ENCODE measurements around the gene ATP6V0A4.
"Not testable (repeated sequence)": the region's sequence is repeated elsewhere in the genome, so short reads cannot be mapped to it uniquely, and the experiment has no call there.

The ATP6V0A4 gene

DNA sequence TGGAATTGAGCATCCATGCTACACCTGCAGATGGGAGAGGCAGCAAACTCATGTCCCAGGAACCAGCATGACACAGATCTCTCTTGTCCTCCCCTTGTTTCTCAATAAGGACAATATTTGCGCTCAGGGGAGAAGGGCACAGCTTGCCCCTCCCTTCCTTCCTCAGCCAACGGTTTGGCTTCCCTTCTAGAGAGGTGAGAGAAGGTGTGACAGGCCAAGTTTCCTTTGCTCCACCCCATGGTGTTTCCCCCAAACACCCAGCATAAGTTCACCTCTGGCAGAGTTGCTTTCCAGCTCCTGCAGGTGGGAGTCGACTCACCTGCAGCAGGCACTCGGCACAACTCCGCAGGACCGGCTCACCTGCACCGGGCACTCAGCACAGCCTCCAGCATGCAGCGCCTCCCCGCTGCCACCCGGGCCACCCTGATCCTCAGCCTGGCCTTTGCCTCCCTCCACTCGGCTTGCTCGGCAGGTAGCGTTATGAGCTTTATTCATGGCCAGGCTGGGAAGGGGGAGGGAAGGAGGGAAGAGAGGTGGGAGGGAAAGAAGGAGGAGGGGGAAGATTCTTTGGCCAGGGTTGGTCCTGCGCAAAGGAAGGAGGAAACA, at the start of gene ATP6V0A4, which contains the start of gene TMEM213:
Gene ATP6V0A4, minus strand, starts transcription at position 482 of the 606 bp plus-strand sequence. CDS start 26,949 bp downstream, outside the sequence.
Gene TMEM213, plus strand, starts transcription at position 280 of the 606 bp plus-strand sequence. Its CDS starts 111 bp downstream, at position 391.
- no peak for DNase-seq

DNA sequence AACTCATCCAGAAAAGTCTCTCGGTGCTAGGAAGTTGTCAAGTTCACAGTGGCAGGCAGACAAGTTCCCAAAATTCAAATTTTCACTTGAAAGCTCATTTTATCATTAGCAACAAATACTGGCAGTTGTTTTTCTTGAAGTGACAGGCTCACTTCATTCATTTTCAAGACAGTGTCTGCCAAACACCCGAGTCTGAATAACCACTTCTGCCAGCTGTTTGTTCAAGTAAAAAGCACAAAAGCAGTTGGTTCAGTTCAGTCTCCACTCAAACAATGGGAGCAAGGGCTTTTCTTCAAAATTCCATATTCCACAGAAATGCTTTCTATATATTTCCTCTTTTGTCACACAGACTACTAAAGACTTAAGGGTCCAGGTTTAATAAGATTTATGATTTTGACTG, 47.7 kb upstream of the ATP6V0A4 start:
- no peak for DNase-seq

DNA sequence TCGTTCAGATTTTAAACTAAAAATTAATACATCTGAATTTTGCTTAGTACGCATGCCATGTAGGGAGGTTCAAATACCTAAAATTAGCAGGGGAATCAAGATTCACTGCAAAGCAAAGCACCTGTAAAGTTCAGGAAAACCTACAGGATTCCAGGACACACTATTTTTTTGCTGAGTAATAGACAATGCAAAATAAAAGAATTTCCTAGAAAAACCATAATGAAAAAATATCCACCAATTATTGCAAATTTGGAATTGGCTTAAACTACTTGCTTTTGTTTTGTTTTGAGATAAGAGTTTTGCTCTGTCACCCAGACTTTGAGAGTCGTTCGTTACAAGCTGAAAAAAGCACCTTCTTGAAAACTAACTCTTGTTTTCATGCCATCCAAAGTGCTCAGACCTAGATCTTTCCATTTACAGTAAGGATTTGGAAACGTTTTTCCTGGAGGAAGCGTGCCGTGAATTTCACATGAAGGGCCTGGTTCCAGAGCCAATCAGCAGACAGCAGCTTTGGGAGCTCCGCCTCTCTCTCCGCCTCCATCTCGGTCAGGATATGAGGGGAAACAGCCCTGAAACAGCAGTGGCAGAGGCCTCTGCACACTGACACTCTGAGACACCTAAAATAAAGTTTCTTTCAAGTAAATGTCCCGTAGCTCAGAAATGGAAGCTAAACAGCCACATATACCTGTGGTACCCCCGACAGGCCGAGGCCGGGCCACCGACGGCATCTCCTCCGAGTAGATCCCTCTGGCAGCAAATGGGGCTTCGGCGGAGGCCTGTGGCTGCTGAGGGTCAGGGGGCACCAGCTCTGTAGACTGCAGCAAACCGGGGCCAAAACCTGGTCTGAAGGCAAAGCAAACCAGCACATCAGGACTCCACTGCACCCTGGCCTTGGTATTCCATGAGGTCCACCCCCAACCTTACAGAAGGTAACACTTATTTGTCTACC, 45.9 kb upstream of the ATP6V0A4 start:
- no peak for DNase-seq

DNA sequence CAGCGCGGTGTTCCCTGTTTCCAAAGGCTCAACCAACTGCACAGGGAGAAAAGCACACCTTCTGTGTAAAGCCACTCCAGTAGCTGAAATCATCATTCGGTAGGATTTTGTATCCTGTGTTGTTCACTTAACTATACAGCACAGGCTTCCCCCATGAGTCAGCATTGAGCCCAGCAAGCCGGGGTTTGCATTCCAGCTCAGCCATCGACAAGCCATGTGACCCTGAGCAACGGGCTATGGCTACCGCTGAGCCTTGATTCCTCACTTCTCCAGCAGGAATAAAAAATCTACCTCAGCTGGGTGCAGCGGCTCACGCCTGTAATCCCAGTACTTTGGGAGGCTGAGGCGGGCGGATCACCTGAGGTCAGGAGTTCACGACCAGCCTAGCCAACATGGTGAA, 44.1 kb upstream of the ATP6V0A4 start:
- no peak for DNase-seq

DNA sequence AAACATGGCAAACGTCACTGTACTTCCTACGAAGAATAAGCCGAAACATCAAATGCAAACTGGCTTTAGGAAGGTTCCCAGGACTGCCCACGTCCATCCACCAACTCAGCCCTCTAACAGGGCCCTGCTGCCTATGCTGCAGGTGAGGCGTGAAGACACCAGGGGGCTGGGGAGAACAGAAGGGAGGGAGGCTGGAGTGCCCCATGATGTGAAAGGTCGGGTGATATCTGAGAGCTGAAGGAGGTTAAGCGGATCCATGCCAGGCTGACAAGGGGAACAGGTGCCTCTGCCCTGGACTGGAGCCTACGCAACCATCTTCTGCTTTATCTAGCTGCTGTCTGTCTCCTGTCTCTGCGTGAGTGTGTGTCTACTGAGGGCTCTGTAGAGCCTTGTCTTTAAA, 40.2 kb upstream of the ATP6V0A4 start:
- DNase-seq = no peak

DNA sequence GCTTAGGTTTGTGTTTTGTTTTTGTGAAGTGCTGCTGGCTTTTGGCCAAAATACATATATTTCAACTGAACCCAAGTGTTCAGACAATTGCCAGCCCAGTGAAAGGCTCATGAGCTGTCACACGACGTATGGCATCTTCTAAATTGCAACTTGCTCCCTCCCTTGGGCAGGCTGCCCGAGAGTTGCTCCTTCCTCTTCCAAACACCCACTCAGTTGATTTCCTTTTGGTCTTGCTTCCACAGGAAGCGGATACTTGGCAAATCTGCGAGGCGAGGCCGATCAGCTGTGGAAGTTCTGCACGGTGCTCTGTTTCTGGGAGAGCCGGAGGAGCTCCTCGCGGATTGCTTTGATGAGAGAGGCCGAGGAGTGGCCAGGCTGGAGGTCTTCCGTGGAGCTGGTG, 39.6 kb upstream of the ATP6V0A4 start:
- DNase-seq = no peak

DNA sequence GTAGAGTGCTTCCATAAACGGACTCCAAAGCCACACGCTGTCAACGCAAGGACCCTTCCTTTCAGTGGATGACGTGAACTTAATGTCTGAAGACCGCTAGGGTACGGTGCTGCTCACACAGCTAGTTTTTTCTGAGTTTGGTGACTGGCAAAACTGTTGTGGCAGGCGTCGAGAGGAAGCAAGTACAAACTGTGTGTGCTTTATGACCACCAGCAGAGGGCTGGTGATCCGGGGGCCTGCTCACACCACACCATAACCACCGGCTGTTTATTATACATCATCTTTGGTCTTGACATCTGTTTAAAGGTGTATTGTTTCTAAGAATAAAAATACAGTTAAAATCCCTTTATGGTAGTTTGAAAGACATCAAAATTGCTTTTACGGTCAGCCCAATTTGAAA, 37.1 kb upstream of the ATP6V0A4 start:
- DNase-seq = no peak

DNA sequence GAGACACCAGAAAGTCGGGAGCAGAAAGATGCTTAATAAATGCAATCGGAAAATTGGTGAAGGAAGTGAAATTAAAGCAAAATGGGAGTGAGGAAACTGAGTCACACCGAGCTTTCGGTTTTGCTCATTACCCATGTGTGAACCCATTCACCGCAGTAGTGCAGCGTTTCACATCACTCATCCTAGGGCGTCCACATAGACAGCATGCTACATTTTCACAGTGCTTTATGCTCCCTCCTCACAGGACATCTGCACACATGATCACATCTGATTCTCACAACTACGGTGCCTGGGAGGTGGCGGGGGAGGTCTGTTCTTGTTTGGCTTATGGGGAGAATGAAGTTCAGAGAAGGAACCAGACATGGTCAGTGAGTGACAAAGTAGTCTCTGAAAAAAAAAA, 36.6 kb upstream of the ATP6V0A4 start:
- DNase-seq = no peak

DNA sequence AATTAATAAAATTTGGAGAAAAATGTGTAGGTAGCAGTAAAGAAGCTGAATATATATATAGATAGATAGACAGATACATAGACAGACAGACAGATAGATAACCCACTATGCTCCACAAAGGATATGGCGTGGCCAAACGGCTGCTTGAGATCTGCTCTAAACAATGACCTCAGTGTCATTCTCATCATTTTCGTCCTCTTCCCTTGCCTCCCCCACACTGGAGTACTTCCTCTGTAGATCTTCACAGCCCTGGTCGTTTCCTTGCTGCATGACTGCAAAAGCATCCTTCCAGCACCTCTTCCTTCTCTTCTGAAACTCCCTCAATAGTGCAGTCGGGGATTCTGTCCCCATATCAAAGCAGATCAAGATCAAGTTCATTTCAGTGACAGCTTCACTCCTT, 35.6 kb upstream of the ATP6V0A4 start:
- no peak for DNase-seq

DNA sequence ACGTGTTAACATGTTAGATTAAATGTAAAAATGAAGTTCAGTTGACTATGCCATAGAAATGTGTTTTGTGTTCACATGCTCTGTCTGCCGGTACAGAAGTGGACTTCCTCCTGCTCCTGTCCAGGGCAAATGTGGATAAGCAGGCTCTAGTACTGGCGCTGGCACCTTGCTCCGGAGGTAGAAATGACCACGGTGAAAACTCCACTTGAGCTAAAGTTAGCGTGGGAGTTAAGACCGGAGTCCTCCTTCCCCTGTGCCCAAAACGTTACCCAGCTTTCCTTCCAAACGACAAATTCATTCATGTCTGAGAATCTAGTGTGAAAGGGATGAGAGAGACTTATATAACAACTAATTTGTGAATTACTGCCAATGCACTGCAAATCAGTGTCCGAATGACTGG, 35.0 kb upstream of the ATP6V0A4 start:
- DNase-seq = no peak

DNA sequence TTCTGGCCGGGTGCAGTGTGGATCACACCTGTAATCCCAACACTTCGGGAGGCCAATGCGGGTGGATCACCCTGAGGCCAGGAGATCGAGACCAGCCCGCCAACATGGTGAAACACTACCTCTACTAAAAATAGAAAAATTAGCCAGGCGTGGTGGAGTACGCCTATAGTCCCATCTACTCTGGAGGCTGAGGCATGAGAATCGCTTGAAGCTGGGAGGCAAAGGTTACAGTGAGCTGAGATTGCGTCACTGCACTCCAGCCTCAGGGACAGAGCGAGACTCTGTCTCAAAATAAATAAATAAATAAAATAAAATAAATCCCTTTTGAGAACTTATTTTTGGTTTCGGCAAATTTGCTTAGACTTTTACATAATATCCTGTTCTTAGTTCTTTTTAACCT, 31.3 kb upstream of the ATP6V0A4 start:
- no peak for DNase-seq

DNA sequence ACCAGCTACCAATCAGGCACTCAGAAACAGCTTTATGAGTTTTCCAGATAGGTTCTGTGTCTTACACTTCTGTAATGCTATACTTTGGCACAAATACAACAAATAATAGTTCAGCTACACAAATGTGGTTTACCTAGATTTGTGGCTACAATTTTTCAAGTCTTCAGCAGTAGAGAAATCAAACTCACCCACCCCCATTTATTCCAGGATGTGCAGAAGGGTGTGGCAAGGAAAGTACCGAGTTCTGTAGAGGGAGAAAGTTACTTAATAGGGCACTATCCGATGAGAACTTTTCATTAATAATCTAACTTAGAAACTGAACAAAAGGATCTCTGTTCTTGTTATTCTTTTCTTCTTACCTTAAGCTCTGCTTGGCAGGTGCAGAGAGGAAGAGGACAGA, 30.3 kb upstream of the ATP6V0A4 start:
- no peak for DNase-seq

DNA sequence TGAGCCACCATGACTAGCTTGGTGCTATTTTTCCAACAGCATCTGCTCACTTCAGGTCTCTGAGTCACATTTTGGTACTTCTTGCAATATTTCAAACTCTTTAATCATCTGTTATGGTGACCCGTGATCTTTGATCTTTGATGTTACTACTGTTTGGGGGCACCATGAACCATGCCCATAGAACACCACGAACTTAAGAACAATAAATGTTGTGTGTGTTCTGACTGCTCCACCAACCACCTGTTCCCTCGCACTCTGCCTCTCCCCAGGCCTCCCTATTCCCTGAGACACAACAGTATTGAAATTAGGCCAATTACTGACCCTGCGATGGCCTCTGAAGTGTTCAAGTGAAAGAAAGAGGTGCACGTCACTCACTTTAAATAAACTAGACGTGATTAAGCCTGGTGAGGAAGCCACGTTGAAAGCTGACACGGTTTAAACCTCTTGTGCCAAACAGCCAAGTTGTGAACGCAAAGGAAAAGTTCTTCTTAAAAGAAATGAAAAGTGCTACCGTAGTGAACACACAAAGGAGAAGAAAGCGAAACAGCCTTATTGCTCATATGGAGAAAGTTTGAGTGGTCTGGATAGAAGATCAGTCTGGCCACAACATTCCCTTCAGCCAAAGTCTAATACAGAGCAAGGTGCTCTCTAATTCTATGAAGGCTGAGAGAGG, 27.2 kb upstream of the ATP6V0A4 start:
- no peak for DNase-seq

DNA sequence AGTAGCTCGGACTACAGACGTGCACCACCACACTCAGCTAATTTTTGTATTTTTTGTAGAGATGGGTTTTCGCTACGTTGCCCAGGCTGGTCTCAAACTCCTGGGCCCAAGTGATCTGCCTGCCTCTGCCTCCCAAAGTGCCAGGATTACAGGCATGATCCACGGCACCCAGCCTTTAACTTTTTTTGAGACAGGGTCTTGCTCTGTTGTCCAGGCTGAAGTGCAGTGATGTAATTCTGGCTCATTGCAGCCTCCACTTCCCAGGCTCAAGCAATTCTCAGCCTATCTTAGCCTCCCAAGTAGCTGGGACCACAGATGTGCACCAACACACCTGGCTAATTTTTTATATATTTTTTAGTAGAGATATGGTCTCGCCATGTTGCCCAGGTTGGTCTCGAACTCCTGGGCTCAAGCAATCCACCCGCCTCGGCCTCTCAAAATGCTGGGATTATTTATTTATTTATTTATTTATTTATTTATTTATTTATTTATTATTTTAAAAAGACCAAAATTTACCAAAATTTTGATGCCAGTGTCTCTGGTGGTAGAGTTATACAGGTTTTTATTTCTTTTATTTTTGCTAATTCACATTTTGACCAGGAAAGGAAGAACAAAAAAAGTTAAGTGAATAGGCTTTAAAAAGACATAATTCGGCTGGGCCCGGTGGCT, 25.0 kb upstream of the ATP6V0A4 start:
- no peak for DNase-seq

DNA sequence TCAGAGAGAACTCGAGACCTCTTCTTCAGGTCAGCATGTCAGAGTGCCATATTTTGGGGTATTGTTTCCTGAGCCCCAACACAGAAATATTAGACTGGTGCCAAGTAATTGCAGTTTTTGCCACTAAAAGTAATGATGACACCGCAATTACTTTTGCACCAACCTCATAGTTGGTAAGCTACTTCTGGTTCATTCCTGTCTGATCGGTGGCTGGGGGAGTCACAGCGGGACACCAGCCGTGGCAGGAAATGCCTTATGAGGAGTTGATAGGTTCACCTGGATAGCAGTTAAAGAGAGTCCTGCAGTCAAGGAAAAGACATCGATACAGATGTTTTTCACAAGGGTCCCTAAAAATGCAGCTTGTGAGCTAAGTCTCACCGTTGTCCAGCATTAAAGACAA, 23.9 kb upstream of the ATP6V0A4 start:
- DNase-seq = no peak

DNA sequence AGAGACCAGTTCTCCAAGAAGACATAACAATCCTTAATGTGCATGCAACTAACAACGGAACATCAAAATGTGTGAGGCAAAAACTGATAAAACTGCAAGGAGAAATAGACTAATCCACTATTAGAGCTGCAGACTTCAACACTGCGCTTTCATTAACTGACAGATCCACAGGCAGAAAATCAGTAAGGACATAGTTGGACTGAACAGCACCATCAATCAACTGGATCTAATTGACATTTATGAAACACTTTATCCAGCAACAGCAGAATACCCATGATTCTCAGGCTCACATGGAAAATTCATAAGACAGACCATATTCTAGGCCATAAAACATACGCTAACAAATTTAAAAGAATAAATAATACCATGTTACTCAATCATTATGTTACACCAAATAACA, 21.6 kb upstream of the ATP6V0A4 start:
- DNase-seq = no peak

DNA sequence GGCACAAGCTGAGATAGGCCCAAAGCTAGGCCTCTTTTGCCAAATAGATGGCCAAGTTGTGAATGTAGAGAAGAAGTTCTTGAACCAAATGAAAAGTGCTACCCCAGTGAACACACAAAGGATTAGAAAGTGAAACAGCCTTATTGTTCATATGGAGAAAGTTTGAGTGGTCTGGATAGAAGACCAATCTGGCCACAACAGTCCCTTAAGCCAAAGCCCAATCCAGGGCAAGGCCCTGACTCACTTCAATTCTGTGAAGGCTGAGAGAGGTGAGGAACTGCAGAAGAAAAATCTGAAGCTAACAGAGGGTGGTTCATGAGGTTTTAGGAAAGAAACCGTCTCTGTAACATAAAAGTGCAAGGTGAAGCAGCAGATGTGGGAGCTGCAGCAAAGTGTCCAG, 18.7 kb upstream of the ATP6V0A4 start:
- no peak for DNase-seq

DNA sequence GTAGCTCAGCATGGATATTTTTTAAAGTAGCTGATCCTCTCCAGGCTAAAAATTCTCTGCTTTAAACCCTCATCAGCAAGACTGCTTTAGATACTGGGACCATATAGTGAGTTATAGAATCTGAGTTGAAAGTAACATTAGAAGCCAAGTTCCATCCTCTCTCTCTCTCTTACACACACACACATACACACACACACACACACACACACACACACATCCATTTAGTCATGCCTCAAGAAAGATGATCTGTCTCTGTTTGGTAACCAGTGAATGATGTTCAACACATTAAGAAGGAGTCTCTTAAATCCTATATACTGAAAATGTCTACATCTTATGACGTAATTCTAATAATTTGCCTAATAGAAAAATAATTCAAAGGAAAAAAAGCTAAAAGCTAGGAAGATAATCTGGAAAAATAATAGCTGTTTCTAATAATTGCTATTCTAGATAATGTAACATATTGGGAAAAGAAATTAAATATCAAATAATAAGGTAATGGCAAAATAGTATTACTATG, 16.9 kb upstream of the ATP6V0A4 start:
- DNase-seq = no peak

DNA sequence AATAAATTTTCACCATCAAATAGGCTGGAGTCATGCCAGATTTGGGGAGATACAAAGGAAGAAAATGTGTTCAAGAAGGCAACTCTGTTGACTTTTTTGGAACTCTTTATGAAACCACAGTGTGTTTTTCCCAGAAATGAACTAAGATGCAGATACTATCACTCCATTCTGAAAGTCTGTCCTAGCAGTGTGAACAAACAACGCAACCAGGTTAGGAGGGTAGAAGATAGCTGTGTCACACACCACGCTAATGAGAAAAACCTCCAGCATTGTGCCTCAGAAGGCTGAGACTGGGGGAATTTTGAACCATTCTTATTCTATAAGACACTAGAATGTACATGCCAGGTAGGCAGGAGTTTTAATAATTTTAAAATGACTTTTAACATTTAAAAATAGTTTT, 15.9 kb upstream of the ATP6V0A4 start:
- no peak for DNase-seq

DNA sequence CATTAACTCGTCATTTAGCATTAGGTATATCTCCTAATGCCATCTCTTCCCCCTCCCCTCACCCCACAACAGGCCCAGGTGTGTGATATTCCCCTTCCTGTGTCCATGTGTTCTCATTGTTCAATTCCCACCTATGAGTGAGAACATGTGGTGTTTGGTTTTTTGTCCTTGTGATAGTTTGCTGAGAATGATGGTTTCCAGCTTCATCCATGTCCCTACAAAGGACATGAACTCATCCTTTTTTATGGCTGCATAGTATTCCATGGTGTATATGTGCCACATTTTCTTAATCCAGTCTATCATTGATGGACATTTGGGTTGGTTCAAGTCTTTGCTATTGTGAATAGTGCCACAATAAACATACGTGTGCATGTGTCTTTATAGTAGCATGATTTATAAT, 13.3 kb upstream of the ATP6V0A4 start:
- not testable (repeated sequence) for DNase-seq

DNA sequence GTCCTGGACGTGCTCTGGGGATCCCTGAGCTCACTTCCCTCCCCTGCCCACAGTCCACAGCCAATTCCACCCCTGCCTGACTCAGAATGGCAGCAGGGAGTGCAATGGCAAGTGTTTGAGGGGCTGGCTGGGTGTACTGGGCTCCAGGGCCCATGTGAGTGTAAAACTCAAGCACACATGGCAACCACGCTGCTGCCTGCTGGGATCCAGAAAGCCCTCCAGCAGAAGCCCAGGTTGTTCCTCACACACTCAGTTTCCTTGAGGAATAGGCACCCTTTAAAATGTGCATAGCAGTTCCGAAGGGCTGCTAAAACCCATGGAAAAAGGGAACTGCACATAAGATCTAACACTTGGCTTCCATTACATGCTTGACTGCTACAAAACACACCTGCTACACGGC, 11.3 kb upstream of the ATP6V0A4 start:
- DNase-seq = no peak

DNA sequence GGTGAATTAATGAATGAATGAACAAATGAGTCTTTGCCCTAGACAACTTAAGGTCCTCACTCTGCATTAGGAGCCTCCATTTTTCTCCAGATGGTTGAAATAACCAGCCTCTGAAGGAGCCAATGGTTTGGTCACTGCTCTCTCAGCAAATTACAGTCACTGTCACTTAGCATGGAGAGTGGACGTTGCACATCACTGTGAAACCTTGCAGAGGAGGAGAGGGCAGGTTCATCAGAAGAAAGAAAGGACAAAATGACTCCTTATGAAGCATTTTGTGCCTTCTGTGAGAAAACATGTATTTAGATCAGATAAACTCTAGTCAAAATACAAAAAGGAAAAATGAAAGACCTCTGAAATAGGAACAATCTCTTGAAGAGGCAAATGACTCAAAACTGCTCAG, 6.6 kb upstream of the ATP6V0A4 start:
- no peak for DNase-seq

DNA sequence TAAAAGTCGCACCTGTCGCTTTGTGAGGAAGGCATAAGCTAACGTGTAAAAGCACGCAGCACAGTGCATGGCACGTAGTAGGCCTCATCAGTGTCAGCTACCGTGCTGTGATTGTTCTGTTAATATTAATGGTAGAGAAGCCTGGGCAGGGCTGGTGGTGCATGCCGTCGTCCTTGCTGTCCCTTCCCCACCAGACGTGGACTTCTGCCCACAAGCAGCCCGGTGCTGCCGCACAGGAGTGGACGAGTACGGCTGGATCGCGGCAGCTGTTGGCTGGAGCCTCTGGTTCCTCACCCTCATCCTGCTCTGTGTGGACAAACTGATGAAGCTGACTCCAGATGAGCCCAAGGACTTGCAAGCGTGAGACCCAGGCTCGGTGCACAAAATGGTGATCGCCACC, 4.7 kb upstream of the ATP6V0A4 start:
- DNase-seq = no peak
